ENCODE measurements around the gene RREB1. TPM values are rescaled to one million over a fixed set of nuclear protein-coding genes. Genes with fewer than 3 reads are reported as not detected.

The RREB1 gene
- total and polyA plus RNA-seq, 3 donors from 2014 or later, result 30.0 to 79.2 (median 75.0) TPM

GRCh38 chr6:7110092-7110792 lies 2.5 kb downstream of the RREB1 start:
- peaks cover 26% of the 10 kb centered on the region for H3K4me1 ChIP-seq
- no peaks in the 10 kb centered on the region for H3K9me3 ChIP-seq
- intact Hi-C loops (cut with DNase I; ENCODE audit: low total_unique reads), result no loop called here
- H3K27me3 ChIP-seq, result no peaks in the 10 kb centered on the region
- no peaks in the 10 kb centered on the region for H3K36me3 ChIP-seq (ENCODE audit: low read depth, missing control alignments)
- H3K4me3 ChIP-seq, result peak overlapping the region in 1 of 2 donors; percentile 94
- peak overlapping the region; percentile 93 to 97 for H3K27ac ChIP-seq
- 46 to 50% methylated on average over 6 of the region's 6 CpGs for WGBS, 2 donors
- no peak for DNase-seq
- TF ChIP-seq POLR2A (IDR thresholded peaks at IDR 0.05), result no peak
- TF ChIP-seq CTCF (IDR thresholded peaks at IDR 0.05), result no peak

- no peak for DNase-seq
- intact Hi-C loops (cut with DNase I; ENCODE audit: low total_unique reads), result no loop called here
- Histone ChIP-seq H3K4me1 (peaks cover 34% of the 10 kb centered on the region), H3K9me3 (no peaks in the 10 kb centered on the region), H3K36me3 (ENCODE audit: low read depth, missing control alignments) (no peaks in the 10 kb centered on the region), H3K27ac (peak overlapping the region in 1 of 2 donors; percentile 33), H3K4me3 (no peak overlapping the region), H3K27me3 (no peaks in the 10 kb centered on the region)
- 39 to 58% methylated on average over 4 of the region's 4 CpGs for WGBS, 2 donors
- TF ChIP-seq POLR2A (IDR thresholded peaks at IDR 0.05) (no peak), CTCF (IDR thresholded peaks at IDR 0.05) (no peak)
Measured at GRCh38 chr6:7111095-7111690, 3.4 kb downstream of the RREB1 start.

- Histone ChIP-seq H3K27me3 (no peaks in the 10 kb centered on the region), H3K4me1 (peaks cover 37% of the 10 kb centered on the region), H3K27ac (no peak overlapping the region), H3K36me3 (ENCODE audit: low read depth, missing control alignments) (no peaks in the 10 kb centered on the region), H3K9me3 (no peaks in the 10 kb centered on the region), H3K4me3 (no peak overlapping the region)
- TF ChIP-seq CTCF (IDR thresholded peaks at IDR 0.05), result no peak
- TF ChIP-seq POLR2A (IDR thresholded peaks at IDR 0.05), result no peak
- intact Hi-C loops (cut with DNase I; ENCODE audit: low total_unique reads), result no loop called here
- no peak for DNase-seq
Measured at GRCh38 chr6:7112171-7112570, 4.4 kb downstream of the RREB1 start.

GRCh38 chr6:7112741-7113313 lies 5.1 kb downstream of the RREB1 start:
- H3K4me3 ChIP-seq, result no peak overlapping the region
- no peaks in the 10 kb centered on the region for H3K9me3 ChIP-seq
- DNase-seq, result peak; percentile 37
- no peaks in the 10 kb centered on the region for H3K27me3 ChIP-seq
- TF ChIP-seq CTCF (IDR thresholded peaks at IDR 0.05), result no peak
- no peak for TF ChIP-seq POLR2A (IDR thresholded peaks at IDR 0.05)
- 71% methylated on average over 15 of the region's 15 CpGs for WGBS, 2 donors
- H3K27ac ChIP-seq, result no peak overlapping the region
- H3K4me1 ChIP-seq, result peaks cover 37% of the 10 kb centered on the region
- no peaks in the 10 kb centered on the region for H3K36me3 ChIP-seq (ENCODE audit: low read depth, missing control alignments)
- intact Hi-C loops (cut with DNase I; ENCODE audit: low total_unique reads), result no loop called here

Measured in testis (tissue), 3 donors.